CD14-positive monocyte (primary cell): ENCODE data around the gene CDKN1B. TPM values are rescaled to one million over a fixed set of nuclear protein-coding genes. Genes with fewer than 3 reads are reported as not detected.

Source experiments
- DNase-seq, 3 donors: peaks; one replicate each; pipeline ENCODE4 v3.0.0-alpha.2; 2011 to 2022
- H2AFZ ChIP-seq: 2 replicates; pipeline ENCODE4 v1.6.0; 2012; ENCODE audit warnings: mild to moderate bottlenecking, low read depth, low read length, inconsistent platforms; ENCODE audit not compliant: insufficient read depth, poor library complexity, severe bottlenecking
- H3K27ac ChIP-seq, 2 donors: 1 replicate in 1 of 2; 2 replicates in 1 of 2; pipeline ENCODE4 v1.5.1; 2012 to 2013; ENCODE audit warnings: low read length in 2 of 2, control low read depth in 1 of 2, inconsistent platforms in 1 of 2, low read depth in 1 of 2, mild to moderate bottlenecking in 1 of 2
- H3K27me3 ChIP-seq, 2 donors: one replicate each; pipeline versions ENCODE4 v1.6.0 to v1.6.1; 2011 to 2013; ENCODE audit warnings: low read length in 2 of 2; ENCODE audit not compliant: control insufficient read depth in 2 of 2, insufficient read depth in 2 of 2
- H3K36me3 ChIP-seq, 2 donors: replicated peaks in 1 of 2; 1 replicate in 1 of 2; 2 replicates in 1 of 2; pipeline versions ENCODE4 v1.5.1 to v1.6.1; 2012 to 2013; ENCODE audit warnings: low read length in 2 of 2, control low read depth in 1 of 2, inconsistent platforms in 1 of 2, mild to moderate bottlenecking in 1 of 2; ENCODE audit not compliant: insufficient read depth in 2 of 2, control insufficient read depth in 1 of 2
- H3K4me1 ChIP-seq, 2 donors: 1 replicate in 1 of 2; 2 replicates in 1 of 2; pipeline versions ENCODE4 v1.5.1 to v1.6.1; 2012 to 2013; ENCODE audit warnings: low read length in 2 of 2, control low read depth in 1 of 2, inconsistent platforms in 1 of 2, mild to moderate bottlenecking in 1 of 2, moderate library complexity in 1 of 2; ENCODE audit not compliant: insufficient read depth in 2 of 2, control insufficient read depth in 1 of 2
- H3K4me2 ChIP-seq: replicated peaks from 2 replicates; pipeline ENCODE3; 2012; ENCODE audit warnings: low read length, moderate library complexity, mild to moderate bottlenecking; ENCODE audit not compliant: poor library complexity, severe bottlenecking; ENCODE audit errors: extremely low read depth
- H3K4me3 ChIP-seq, 3 experiments: fragments of 200-600 bp in 1 of 3; sonication (generic) in 1 of 3; replicated peaks in 1 of 3; 1 replicate in 2 of 3; 2 replicates in 1 of 3; pipeline ENCODE4 v1.5.1; 2011 to 2013; ENCODE audit warnings: low read length in 3 of 3, mild to moderate bottlenecking in 3 of 3, control low read depth in 2 of 3, low read depth in 2 of 3, inconsistent platforms in 1 of 3, moderate library complexity in 1 of 3
- H3K79me2 ChIP-seq: 2 replicates; pipeline ENCODE4 v1.6.0; 2012; ENCODE audit warnings: mild to moderate bottlenecking, control low read depth, inconsistent platforms, low read length, moderate library complexity; ENCODE audit not compliant: insufficient read depth
- H3K9ac ChIP-seq: 2 replicates; pipeline ENCODE4 v1.6.0; 2017; ENCODE audit warnings: low read length, mild to moderate bottlenecking; ENCODE audit not compliant: insufficient read depth, poor library complexity, severe bottlenecking
- H3K9me3 ChIP-seq, 2 donors: replicated peaks in 1 of 2; 1 replicate in 1 of 2; 2 replicates in 1 of 2; pipeline versions ENCODE4 v1.5.1 to v1.6.1; 2012 to 2013; ENCODE audit warnings: low read length in 2 of 2, control low read depth in 1 of 2; ENCODE audit not compliant: control insufficient read depth in 1 of 2, insufficient read depth in 1 of 2
- H4K20me1 ChIP-seq: 2 replicates; pipeline ENCODE4 v1.6.0; 2012; ENCODE audit warnings: mild to moderate bottlenecking, low read length, control low read depth, moderate library complexity; ENCODE audit not compliant: insufficient read depth
- H3K27ac Mint-ChIP-seq, 7 donors: one replicate each; pipeline ENCODE4 v1.8.0; 2020; ENCODE audit warnings: mild to moderate bottlenecking in 7 of 7, mixed read lengths in 7 of 7, moderate library complexity in 6 of 7, inconsistent platforms in 2 of 7
- H3K27me3 Mint-ChIP-seq, 3 donors: one replicate each; pipeline ENCODE4 v1.8.0; 2021 to 2022; ENCODE audit warnings: low read depth in 3 of 3, mild to moderate bottlenecking in 3 of 3, mixed read lengths in 3 of 3, moderate library complexity in 3 of 3, inconsistent platforms in 1 of 3
- H3K36me3 Mint-ChIP-seq, 2 donors: one replicate each; pipeline ENCODE4 v1.8.0; 2020; ENCODE audit warnings: mixed read lengths in 2 of 2, inconsistent platforms in 1 of 2, mild to moderate bottlenecking in 1 of 2
- H3K4me1 Mint-ChIP-seq: one replicate; pipeline ENCODE4 v1.8.0; 2020; ENCODE audit warnings: mild to moderate bottlenecking, mixed read lengths
- H3K4me3 Mint-ChIP-seq, 2 donors: one replicate each; pipeline ENCODE4 v1.8.0; 2020; ENCODE audit warnings: mild to moderate bottlenecking in 2 of 2, mixed read lengths in 2 of 2, moderate library complexity in 1 of 2
- H3K9me3 Mint-ChIP-seq, 7 donors: one replicate each; pipeline ENCODE4 v1.8.0; 2020 to 2022; ENCODE audit warnings: mixed read lengths in 7 of 7, mild to moderate bottlenecking in 6 of 7, moderate library complexity in 6 of 7, inconsistent platforms in 2 of 7
- CTCF ChIP-seq: fragments of 200-600 bp; IDR thresholded peaks from one replicate; pipeline ENCODE4 v1.8.0; 2022; ENCODE audit warnings: antibody characterized with exemption, mild to moderate bottlenecking
- WGBS: methylation state at CpG from one replicate; pipeline ENCODE4 v1.1.5; 2013; ENCODE audit warnings: missing lambda C conversion rate; ENCODE audit not compliant: insufficient coverage; 5-methylcytosine and 5-hydroxymethylcytosine counted together
- intact Hi-C, 2 donors: fragments of 100-400 bp; cut with micrococcal nuclease; formaldehyde crosslinking; loops; one replicate each; pipeline versions ENCODE4 v1.15.0 to v1.15.1; 2023
- polyA plus RNA-seq, 3 donors: library from polyadenylated mRNA; depleted of rRNA in 1 of 3; unstranded in 2 of 3; stranded (reverse) in 1 of 3; fragments of 300-500 nt in 2 of 3; fragments of >200 nt in 1 of 3; fragmentation: Illumina TruSeq in 2 of 3; gene quantifications; 1 replicate in 2 of 3; 2 replicates in 1 of 3; pipeline ENCODE4 v1.2.3, GENCODE V29; 2012 to 2021

The CDKN1B gene
- polyA plus RNA-seq, 3 donors = 9.2 to 98.1 (median 9.5) TPM

- H2AFZ ChIP-seq = no peak overlapping the region
- peaks cover 24 to 52% of the 10 kb centered on the region in 2 donors for H3K36me3 Mint-ChIP-seq
- TF ChIP-seq CTCF = no peak
- intact Hi-C loops = no loop called here
- DNase-seq = no peak
- H3K27me3 Mint-ChIP-seq = no peaks in the 10 kb centered on the region
- no peak overlapping the region for H3K4me2 ChIP-seq
- 83% methylated on average over 1 of the region's 3 CpGs for WGBS
- H3K4me3 ChIP-seq = no peak overlapping the region
- no peaks in the 10 kb centered on the region for H3K9me3 Mint-ChIP-seq
- H3K79me2 ChIP-seq = peaks cover 41% of the 10 kb centered on the region
- peak overlapping the region in 1 of 2 donors; percentile 6 for H3K27ac ChIP-seq
- no peak overlapping the region for H3K9ac ChIP-seq
- peaks cover 9 to 39% of the 10 kb centered on the region in 2 donors for H3K36me3 ChIP-seq
- H4K20me1 ChIP-seq = no peaks in the 10 kb centered on the region
- H3K4me1 Mint-ChIP-seq = no peaks in the 10 kb centered on the region
- H3K27me3 ChIP-seq = no peaks in the 10 kb centered on the region
- no peaks in the 10 kb centered on the region for H3K4me1 ChIP-seq
- H3K9me3 ChIP-seq = no peaks in the 10 kb centered on the region
- peak overlapping the region in 2 of 7 donors; percentile 12 to 17 for H3K27ac Mint-ChIP-seq
- H3K4me3 Mint-ChIP-seq = no peak overlapping the region
Observed at GRCh38 chr12:12748044-12748443, 30.9 kb downstream of the CDKN1B start.

GRCh38 chr12:12749433-12749832 lies 32.3 kb downstream of the CDKN1B start:
- Histone ChIP-seq H3K4me2 (no peak overlapping the region), H3K27me3 (no peaks in the 10 kb centered on the region), H3K9ac (no peak overlapping the region), H2AFZ (no peak overlapping the region), H3K9me3 (no peaks in the 10 kb centered on the region), H3K27ac (peak overlapping the region in 1 of 2 donors; percentile 18), H3K36me3 (peaks cover 0 to 31% of the 10 kb centered on the region in 2 donors), H3K4me3 (no peak overlapping the region), H4K20me1 (no peaks in the 10 kb centered on the region), H3K79me2 (peaks cover 29% of the 10 kb centered on the region), H3K4me1 (no peaks in the 10 kb centered on the region)
- H3K4me3 Mint-ChIP-seq = no peak overlapping the region
- H3K36me3 Mint-ChIP-seq = peaks cover 22 to 41% of the 10 kb centered on the region in 2 donors
- 96% methylated on average over 3 of the region's 7 CpGs for WGBS
- peak overlapping the region in 1 of 7 donors; percentile 42 for H3K27ac Mint-ChIP-seq
- H3K9me3 Mint-ChIP-seq = no peaks in the 10 kb centered on the region
- DNase-seq = no peak
- no peaks in the 10 kb centered on the region for H3K27me3 Mint-ChIP-seq
- no peak for TF ChIP-seq CTCF
- intact Hi-C loops = no loop called here
- H3K4me1 Mint-ChIP-seq = no peaks in the 10 kb centered on the region
